K562 (cell line): ENCODE results near the gene NTN1. TPM values are rescaled to one million over a fixed set of nuclear protein-coding genes. Genes with fewer than 3 reads are reported as not detected.

Source experiments
- ATAC-seq: fragments of 200-7000 bp; cut with Tn5 transposase; 3 replicates; pipeline ENCODE4 v1.9.1; 2020; ENCODE audit warnings: moderate library complexity
- BruUV-seq: library from RNA; stranded (reverse); fragments of 400-500 nt; replicated peaks from 2 replicates; lab custom pipeline; 2021; lab: Mats Ljungman, UMichigan
- CTCF ChIA-PET: fragments of 300-600 bp; formaldehyde crosslinking; extraction: SDS; loops from one replicate; lab custom pipeline; 2021; ENCODE audit warnings: low intra/inter-chr PET ratio; lab: Yijun Ruan, JAX
- POLR2A ChIA-PET: fragments of 300-600, 350-650 bp; sonication (Branson Sonifier 250); formaldehyde crosslinking; extraction: SDS; loops from one replicate; lab custom pipeline; 2021; ENCODE audit warnings: antibody characterized with exemption, inconsistent platforms; lab: Yijun Ruan, JAX
- DNase-seq, 4 experiments: peaks; one replicate each; pipeline versions ENCODE4 v3.0.0 to v3.0.0-alpha.2; 2011 to 2018; ENCODE audit warnings: low spot score in 3 of 4, mixed read lengths in 3 of 4; ENCODE audit errors: extremely low read depth in 1 of 4
- FAIRE-seq: peaks from 2 replicates; lab custom pipeline; 2011; peaks lifted over from hg19 to GRCh38; lab: Jason Lieb, UNC
- H2AFZ ChIP-seq: 2 replicates; pipeline ENCODE4 v1.6.0; 2011; ENCODE audit warnings: low read depth, low read length, control low read depth, inconsistent platforms
- H3K27ac ChIP-seq: fragments of 200-600 bp; 3 replicates; pipeline ENCODE4 v1.8.0; 2011; ENCODE audit warnings: low read depth, mild to moderate bottlenecking, control low read depth, inconsistent platforms, low read length, moderate library complexity, mixed read lengths; ENCODE audit errors: extremely low read depth
- H3K27me3 ChIP-seq, 2 experiments: fragments of 300-600 bp in 1 of 2; 2 replicates in 1 of 2; 3 replicates in 1 of 2; pipeline versions ENCODE4 v1.6.0 to v1.8.0; 2011; ENCODE audit warnings: inconsistent platforms in 2 of 2, low read length in 2 of 2, mild to moderate bottlenecking in 1 of 2, mixed read lengths in 1 of 2, moderate library complexity in 1 of 2; ENCODE audit not compliant: control insufficient read depth in 2 of 2, insufficient read depth in 2 of 2
- H3K36me3 ChIP-seq: fragments of 300-600 bp; 3 replicates; pipeline ENCODE4 v1.8.0; 2011; ENCODE audit warnings: mild to moderate bottlenecking, low read length, inconsistent platforms; ENCODE audit not compliant: control insufficient read depth, insufficient read depth
- H3K4me1 ChIP-seq, 2 experiments: fragments of 200-600 bp in 1 of 2; replicated peaks in 1 of 2; 2 replicates in 1 of 2; 3 replicates in 1 of 2; pipeline versions ENCODE4 v1.5.1 to v1.8.0; 2011; ENCODE audit warnings: inconsistent platforms in 2 of 2, low read length in 2 of 2, mild to moderate bottlenecking in 1 of 2, mixed read lengths in 1 of 2, moderate library complexity in 1 of 2; ENCODE audit not compliant: control insufficient read depth in 2 of 2, insufficient read depth in 2 of 2
- H3K4me2 ChIP-seq: 2 replicates; pipeline ENCODE4 v1.6.1; 2011; ENCODE audit warnings: low read length, control low read depth, inconsistent platforms, mixed read lengths; ENCODE audit not compliant: insufficient read depth
- H3K4me3 ChIP-seq: fragments of 200-600 bp; sonication (generic), shearing (Covaris generic); 2 replicates; pipeline ENCODE4 v1.5.1; 2016; ENCODE audit warnings: control low read depth, inconsistent platforms
- H3K79me2 ChIP-seq: fragments of 200-600 bp; 3 replicates; pipeline ENCODE4 v1.8.0; 2011; ENCODE audit warnings: low read length, inconsistent platforms; ENCODE audit not compliant: control insufficient read depth, insufficient read depth
- H3K9ac ChIP-seq, 2 experiments: 2 replicates each; pipeline versions ENCODE4 v1.6.0 to v1.6.1; 2011; ENCODE audit warnings: low read depth in 2 of 2, low read length in 2 of 2, control low read depth in 1 of 2, inconsistent platforms in 1 of 2, mild to moderate bottlenecking in 1 of 2, mixed read lengths in 1 of 2; ENCODE audit not compliant: insufficient read depth in 1 of 2
- H3K9me1 ChIP-seq: one replicate; pipeline ENCODE4 v1.6.0; 2011; ENCODE audit warnings: inconsistent platforms, mild to moderate bottlenecking, low read length, moderate library complexity; ENCODE audit not compliant: control insufficient read depth, insufficient read depth
- H3K9me3 ChIP-seq: replicated peaks from 2 replicates; pipeline ENCODE4 v1.5.1; 2011; ENCODE audit warnings: low read depth, low read length, inconsistent platforms; ENCODE audit not compliant: control insufficient read depth, insufficient read depth
- H4K20me1 ChIP-seq: replicated peaks from 2 replicates; pipeline ENCODE4 v1.6.1; 2011; ENCODE audit warnings: low read length, inconsistent platforms, mixed read lengths; ENCODE audit not compliant: control insufficient read depth, insufficient read depth
- CHD4 ChIP-seq: fragments of 200-600 bp; sonication (generic); IDR thresholded peaks from 3 replicates; pipeline ENCODE4 v1.6.1; 2012; ENCODE audit warnings: low read depth, mild to moderate bottlenecking, mixed read lengths, low read length, inconsistent platforms; ENCODE audit not compliant: insufficient read depth, insufficient replicate concordance, poor library complexity, severe bottlenecking
- HES1 ChIP-seq: fragments of 450-650 bp; IDR thresholded peaks from 2 replicates; pipeline ENCODE4 v1.6.1; 2016; ENCODE audit warnings: low read depth, mild to moderate bottlenecking, moderate library complexity
- ILK ChIP-seq: fragments of 450-650 bp; IDR thresholded peaks from 2 replicates; pipeline ENCODE4 v1.6.1; 2016; ENCODE audit warnings: missing genetic modification characterization, low read depth, mild to moderate bottlenecking, missing compliant biosample characterization, moderate library complexity, borderline replicate concordance
- NONO ChIP-seq, 2 experiments: fragments of 200-400 bp in 1 of 2; fragments of 450-650 bp in 1 of 2; formaldehyde crosslinking in 1 of 2; IDR thresholded peaks; 2 replicates each; pipeline ENCODE4 v1.6.1; 2017; ENCODE audit warnings: low read depth in 2 of 2, mild to moderate bottlenecking in 2 of 2, moderate library complexity in 2 of 2, low read length in 1 of 2
- PCBP2 ChIP-seq: fragments of 200-400 bp; formaldehyde crosslinking; IDR thresholded peaks from 2 replicates; pipeline ENCODE4 v1.6.1; 2018; ENCODE audit warnings: low read length, low read depth, mild to moderate bottlenecking, moderate library complexity; ENCODE audit not compliant: poor library complexity, severe bottlenecking
- TARDBP ChIP-seq: fragments of 450-650 bp; IDR thresholded peaks from 2 replicates; pipeline ENCODE4 v1.6.1; 2016
- YY1 ChIP-seq, 3 experiments: IDR thresholded peaks; 2 replicates each; pipeline ENCODE4 v1.6.1; 2011; ENCODE audit warnings: low read length in 2 of 3, mild to moderate bottlenecking in 2 of 3, moderate library complexity in 2 of 3, borderline replicate concordance in 1 of 3, control low read depth in 1 of 3, low read depth in 1 of 3; ENCODE audit not compliant: insufficient read depth in 3 of 3, insufficient replicate concordance in 2 of 3, control insufficient read depth in 1 of 3, insufficient read length in 1 of 3; ENCODE audit errors: extremely low read depth in 1 of 3
- ZNF184 ChIP-seq: sonication (generic); formaldehyde crosslinking; IDR thresholded peaks from 2 replicates; pipeline ENCODE4 v1.5.0; 2020; ENCODE audit warnings: missing genetic modification reagents
- ZNF584 ChIP-seq: fragments of 200-800 bp; sonication (Bioruptor generic); IDR thresholded peaks from 2 replicates; pipeline ENCODE4 v1.6.1; 2016; ENCODE audit warnings: low read depth, mild to moderate bottlenecking, missing genetic modification characterization, missing compliant biosample characterization
- WGBS: fragments of 100-300 bp; shearing (Covaris generic); methylation state at CpG from one replicate; pipeline ENCODE4 v1.1.6; 2016; ENCODE audit warnings: low coverage, mixed read lengths; ENCODE audit not compliant: insufficient coverage; ENCODE audit errors: missing lambda C conversion rate; 5-methylcytosine and 5-hydroxymethylcytosine counted together
- in situ Hi-C: fragments of 300-500 bp; cut with MboI; formaldehyde crosslinking; loops from 4 replicates; pipeline ENCODE4 v1.15.0; 2018; ENCODE audit warnings: inconsistent platforms, mixed read lengths
- intact Hi-C: fragments of 100-400 bp; cut with micrococcal nuclease; formaldehyde crosslinking; loops from 2 replicates; pipeline ENCODE4 v1.14.2; 2022
- polyA plus RNA-seq, 8 experiments: library from polyadenylated mRNA; depleted of rRNA in 4 of 8; stranded (reverse) in 5 of 8; unstranded in 3 of 8; fragments of >200 nt; fragmentation: Nextera tagmentation in 2 of 8; fragmentation: Illumina TruSeq in 1 of 8; extraction: Ambion mirVana in 2 of 8; extraction: Trizol in 1 of 8; gene quantifications; 2 replicates each; pipeline versions ENCODE4 v1.2.1 to v1.2.3, GENCODE V29; 2011 to 2014; ENCODE audit warnings: inconsistent platforms in 1 of 8, missing spikeins in 1 of 8
- total RNA-seq, 7 experiments: library from RNA; depleted of rRNA in 6 of 7; stranded (reverse); fragments of >200 nt in 6 of 7; fragmentation: Illumina TruSeq in 2 of 7; extraction: Trizol in 2 of 7; gene quantifications; 2 replicates each; pipeline versions ENCODE4 v1.2.1 to v1.2.3, GENCODE V29; 2011 to 2021; ENCODE audit warnings: low replicate concordance in 1 of 7

The NTN1 gene
- total and polyA plus RNA-seq, 9 of the 15 experiments (the other 6 are each of a cell fraction or from before 2014, with no cell fraction given), result 0.02 TPM; not detected in 8

- Histone ChIP-seq H3K27ac (no peak overlapping the region), H3K9me1 (no peaks in the 10 kb centered on the region), H4K20me1 (0 out of 2 replicates have a peak, but pooled peaks cover 5% of the 10 kb centered on the region), H3K36me3 (no peaks in the 10 kb centered on the region)
- DNase-seq, result no peak
- 0% methylated on average over 3 of the region's 3 CpGs for WGBS
- in situ Hi-C loops, result no loop called here
- TF ChIP-seq HES1 (no peak), ILK (tag) (no peak), YY1 (IDR thresholded peaks at IDR 0.05; ENCODE audit: borderline replicate concordance in 1 of 3, control insufficient read depth in 1 of 3, extremely low read depth in 1 of 3, insufficient read depth in 3 of 3, insufficient read length in 1 of 3, insufficient replicate concordance in 2 of 3, low read depth in 1 of 3, low read length in 2 of 3) (no peak), TARDBP (no peak), PCBP2 (no peak), ZNF584 (no peak), CHD4 (no peak), NONO (IDR thresholded peaks at IDR 0.05; ENCODE audit: low read depth in 2 of 2, low read length in 1 of 2) (no peak), ZNF184 (CRISPR knock-in tag) (no peak)
- TF ChIP-seq, all 486 proteins: peak for 0
- intact Hi-C loops, result no loop called here
- Histone ChIP-seq H3K4me1 (peaks cover 0 to 20% of the 10 kb centered on the region in 2 experiments; a peak in 2 of 5 replicates), H3K4me3 (no peak overlapping the region), H3K9me3 (no peaks in the 10 kb centered on the region), H3K9ac (no peak overlapping the region), H3K27me3 (peaks cover 0 to 22% of the 10 kb centered on the region in 2 experiments; a peak in 2 of 5 replicates), H2AFZ (no peak overlapping the region), H3K4me2 (no peak overlapping the region), H3K79me2 (no peaks in the 10 kb centered on the region)
- BruUV-seq, result no TSS peak
- ATAC-seq (no peak), FAIRE-seq (no peak)
- ChIA-PET CTCF (no interaction called here), POLR2A (no interaction called here)
Measured at GRCh38 chr17:9237053-9237410, 215.7 kb downstream of the NTN1 start.
